HG03521 (cell line): Measurements from ENCODE around the gene ABTB2.

Source experiments
- ATAC-seq: cut with Tn5 transposase; IDR thresholded peaks from one replicate; pipeline ENCODE4 v1.9.1; 2021; ENCODE audit warnings: mild to moderate bottlenecking, moderate library complexity; ENCODE audit not compliant: unreplicated experiment

ABTB2 gene

GRCh38 chr11:34132261-34132965, 225.4 kb downstream of the ABTB2 start:
- no peak for ATAC-seq

- no peak for ATAC-seq
Measured at GRCh38 chr11:34128824-34129223, 229.0 kb downstream of the ABTB2 start.

- ATAC-seq = no peak
Measured at GRCh38 chr11:34126959-34127848, 230.6 kb downstream of the ABTB2 start.

GRCh38 chr11:34124885-34125668, 232.7 kb downstream of the ABTB2 start:
- no peak for ATAC-seq

GRCh38 chr11:34120651-34121050, 237.2 kb downstream of the ABTB2 start:
- no peak for ATAC-seq

GRCh38 chr11:34114471-34114870, 243.3 kb downstream of the ABTB2 start:
- ATAC-seq = no peak

GRCh38 chr11:34114014-34114413, 243.8 kb downstream of the ABTB2 start:
- ATAC-seq = no peak

- ATAC-seq = no peak
Measured at GRCh38 chr11:34111722-34112270, 246.0 kb downstream of the ABTB2 start.

- no peak for ATAC-seq
Measured at GRCh38 chr11:34105957-34106504, 251.8 kb downstream of the ABTB2 start.

- peak; percentile 94 for ATAC-seq
Measured at GRCh38 chr11:34105079-34105956, 252.5 kb downstream of the ABTB2 start, which contains the start of gene NAT10. TSS of gene NAT10 (plus strand) at chr11:34105629. CDS start at chr11:34108226, 2,597 bp downstream.

- no peak for ATAC-seq
Measured at GRCh38 chr11:34104680-34105078, 253.1 kb downstream of the ABTB2 start.
